ENCODE measurements around the gene FAF1.
"Not testable (repeated sequence)": the region's sequence is repeated elsewhere in the genome, so short reads cannot be mapped to it uniquely, and the experiment has no call there.

The FAF1 gene

GRCh38 chr1:50783286-50783685, 176.8 kb downstream of the FAF1 start:
- in situ Hi-C loops (cut with HindIII; ENCODE audit: low sequenced_read_pairs): no loop called here

- in situ Hi-C loops (cut with HindIII; ENCODE audit: low sequenced_read_pairs): no loop called here
Observed at GRCh38 chr1:50780797-50781196, 179.3 kb downstream of the FAF1 start.

- in situ Hi-C loops (cut with HindIII; ENCODE audit: low sequenced_read_pairs): no loop called here
Observed at GRCh38 chr1:50779801-50780200, 180.3 kb downstream of the FAF1 start.

- in situ Hi-C loops (cut with HindIII; ENCODE audit: low sequenced_read_pairs): no loop called here
Observed at GRCh38 chr1:50775740-50776139, 184.3 kb downstream of the FAF1 start.

GRCh38 chr1:50774759-50775351, 185.2 kb downstream of the FAF1 start:
- in situ Hi-C loops (cut with HindIII; ENCODE audit: low sequenced_read_pairs): no loop called here

- in situ Hi-C loops (cut with HindIII; ENCODE audit: low sequenced_read_pairs): no loop called here
Observed at GRCh38 chr1:50766688-50767087, 193.4 kb downstream of the FAF1 start.

GRCh38 chr1:50756543-50756942, 203.5 kb downstream of the FAF1 start:
- in situ Hi-C loops (cut with HindIII; ENCODE audit: low sequenced_read_pairs): not testable (repeated sequence)

- in situ Hi-C loops (cut with HindIII; ENCODE audit: low sequenced_read_pairs): not testable (repeated sequence)
Observed at GRCh38 chr1:50754764-50755163, 205.3 kb downstream of the FAF1 start.

GRCh38 chr1:50750021-50750619, 209.9 kb downstream of the FAF1 start:
- in situ Hi-C loops (cut with HindIII; ENCODE audit: low sequenced_read_pairs): no loop called here

GRCh38 chr1:50747394-50747793, 212.7 kb downstream of the FAF1 start:
- in situ Hi-C loops (cut with HindIII; ENCODE audit: low sequenced_read_pairs): no loop called here

GRCh38 chr1:50742523-50742922, 217.5 kb downstream of the FAF1 start:
- in situ Hi-C loops (cut with HindIII; ENCODE audit: low sequenced_read_pairs): no loop called here

- in situ Hi-C loops (cut with HindIII; ENCODE audit: low sequenced_read_pairs): no loop called here
Observed at GRCh38 chr1:50739125-50739524, 220.9 kb downstream of the FAF1 start.

- in situ Hi-C loops (cut with HindIII; ENCODE audit: low sequenced_read_pairs): no loop called here
Observed at GRCh38 chr1:50735443-50735842, 224.6 kb downstream of the FAF1 start.

- in situ Hi-C loops (cut with HindIII; ENCODE audit: low sequenced_read_pairs): not testable (repeated sequence)
Observed at GRCh38 chr1:50727578-50727977, 232.5 kb downstream of the FAF1 start.

GRCh38 chr1:50724626-50725286, 235.3 kb downstream of the FAF1 start:
- in situ Hi-C loops (cut with HindIII; ENCODE audit: low sequenced_read_pairs): no loop called here

- in situ Hi-C loops (cut with HindIII; ENCODE audit: low sequenced_read_pairs): no loop called here
Observed at GRCh38 chr1:50720457-50721053, 239.5 kb downstream of the FAF1 start.

- in situ Hi-C loops (cut with HindIII; ENCODE audit: low sequenced_read_pairs): no loop called here
Observed at GRCh38 chr1:50719126-50719525, 240.9 kb downstream of the FAF1 start.

GRCh38 chr1:50717327-50717726, 242.7 kb downstream of the FAF1 start:
- in situ Hi-C loops (cut with HindIII; ENCODE audit: low sequenced_read_pairs): no loop called here

- in situ Hi-C loops (cut with HindIII; ENCODE audit: low sequenced_read_pairs): not testable (repeated sequence)
Observed at GRCh38 chr1:50716455-50716854, 243.6 kb downstream of the FAF1 start.

GRCh38 chr1:50710099-50710498, 250.0 kb downstream of the FAF1 start:
- in situ Hi-C loops (cut with HindIII; ENCODE audit: low sequenced_read_pairs): no loop called here

- in situ Hi-C loops (cut with HindIII; ENCODE audit: low sequenced_read_pairs): no loop called here
Observed at GRCh38 chr1:50707824-50708223, 252.2 kb downstream of the FAF1 start.

GRCh38 chr1:50705699-50706098, 254.4 kb downstream of the FAF1 start:
- in situ Hi-C loops (cut with HindIII; ENCODE audit: low sequenced_read_pairs): no loop called here
